ENCODE results near the gene IRAK1.

DNA sequence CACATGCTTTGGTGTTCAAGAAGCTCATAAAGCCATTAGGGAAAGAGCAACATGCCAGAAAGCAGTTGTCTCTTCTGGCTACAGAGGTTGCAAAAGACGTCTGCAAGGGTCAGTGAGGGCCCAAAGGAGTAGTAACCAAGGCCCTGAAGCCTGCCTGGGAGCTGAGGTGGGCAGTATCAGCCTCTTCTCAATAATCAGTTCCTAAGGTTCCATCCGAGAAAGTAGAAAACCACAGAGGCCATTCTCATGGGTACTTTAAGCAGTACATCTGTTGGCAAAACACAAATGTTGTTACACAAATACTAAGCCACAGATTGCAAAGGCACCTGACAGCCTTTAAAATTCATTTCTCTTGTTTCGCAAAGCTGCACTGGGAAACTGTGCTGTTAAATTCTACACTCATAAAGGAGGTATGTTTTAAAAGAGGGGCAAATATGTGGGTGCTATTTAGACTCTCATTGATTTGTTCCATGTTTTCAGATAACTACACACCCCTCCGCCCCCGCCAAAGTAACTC is 40.1 kb upstream of the IRAK1 start:
- TF ChIP-seq, protein P1, sequence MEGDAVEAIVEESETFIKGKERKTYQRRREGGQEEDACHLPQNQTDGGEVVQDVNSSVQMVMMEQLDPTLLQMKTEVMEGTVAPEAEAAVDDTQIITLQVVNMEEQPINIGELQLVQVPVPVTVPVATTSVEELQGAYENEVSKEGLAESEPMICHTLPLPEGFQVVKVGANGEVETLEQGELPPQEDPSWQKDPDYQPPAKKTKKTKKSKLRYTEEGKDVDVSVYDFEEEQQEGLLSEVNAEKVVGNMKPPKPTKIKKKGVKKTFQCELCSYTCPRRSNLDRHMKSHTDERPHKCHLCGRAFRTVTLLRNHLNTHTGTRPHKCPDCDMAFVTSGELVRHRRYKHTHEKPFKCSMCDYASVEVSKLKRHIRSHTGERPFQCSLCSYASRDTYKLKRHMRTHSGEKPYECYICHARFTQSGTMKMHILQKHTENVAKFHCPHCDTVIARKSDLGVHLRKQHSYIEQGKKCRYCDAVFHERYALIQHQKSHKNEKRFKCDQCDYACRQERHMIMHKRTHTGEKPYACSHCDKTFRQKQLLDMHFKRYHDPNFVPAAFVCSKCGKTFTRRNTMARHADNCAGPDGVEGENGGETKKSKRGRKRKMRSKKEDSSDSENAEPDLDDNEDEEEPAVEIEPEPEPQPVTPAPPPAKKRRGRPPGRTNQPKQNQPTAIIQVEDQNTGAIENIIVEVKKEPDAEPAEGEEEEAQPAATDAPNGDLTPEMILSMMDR (IDR thresholded peaks at IDR 0.05; ENCODE audit: low read length), result no peak
- no peak for TF ChIP-seq EZH2 (optimal IDR thresholded peaks at IDR 0.05; ENCODE audit: low read depth, low read length)

Measured in MM.1S (cell line).